A549 (cell line): ENCODE data around the gene SLC66A2. TPM values are rescaled to one million over a fixed set of nuclear protein-coding genes. Genes with fewer than 3 reads are reported as not detected.

Experiments used
- ATAC-seq, 2 experiments: fragments of 200-7000 bp in 1 of 2; fragments of >200 bp in 1 of 2; cut with Nextera tagmentation in 1 of 2; cut with Tn5 transposase in 1 of 2; 3 replicates each; pipeline versions ENCODE4 v1.8.0 to v1.9.1; 2018 to 2020; ENCODE audit warnings: mild to moderate bottlenecking in 1 of 2, moderate library complexity in 1 of 2
- CTCF ChIA-PET: fragments of 300-600 bp; sonication (Branson Sonifier 250); formaldehyde crosslinking; extraction: SDS; loops from one replicate; lab custom pipeline; 2021; ENCODE audit warnings: antibody characterized with exemption, inconsistent platforms; lab: Yijun Ruan, JAX
- POLR2A ChIA-PET: fragments of 350-600 bp; formaldehyde crosslinking; extraction: SDS; loops from one replicate; lab custom pipeline; 2021; ENCODE audit warnings: antibody characterized with exemption, inconsistent platforms; lab: Yijun Ruan, JAX
- DNase-seq, 2 experiments: peaks; one replicate each; pipeline versions ENCODE4 v3.0.0 to v3.0.0-alpha.2; 2011 to 2016; ENCODE audit warnings: low read depth in 1 of 2, low spot score in 1 of 2
- FAIRE-seq: peaks from 2 replicates; lab custom pipeline; 2011; peaks lifted over from hg19 to GRCh38; lab: Jason Lieb, UNC
- H3K27ac ChIP-seq, 2 experiments: fragments of >200 bp; sonication (Bioruptor Twin); formaldehyde crosslinking; 3 replicates each; pipeline ENCODE4 v1.5.1; 2016 to 2017
- H3K4me1 ChIP-seq: fragments of >200 bp; sonication (Bioruptor Twin); formaldehyde crosslinking; 3 replicates; pipeline ENCODE4 v1.6.1; 2016
- H3K4me2 ChIP-seq: fragments of >200 bp; sonication (Bioruptor Twin); formaldehyde crosslinking; 3 replicates; pipeline ENCODE4 v1.6.1; 2016
- H3K4me3 ChIP-seq: fragments of >200 bp; sonication (Bioruptor Twin); formaldehyde crosslinking; 3 replicates; pipeline ENCODE4 v1.5.1; 2016
- H3K9me3 ChIP-seq: fragments of >200 bp; sonication (Bioruptor Twin); formaldehyde crosslinking; 3 replicates; pipeline ENCODE4 v1.6.1; 2016
- CBX2 ChIP-seq: fragments of 200-600 bp; sonication (generic); IDR thresholded peaks from 2 replicates; pipeline ENCODE4 v1.6.1; 2016; ENCODE audit warnings: low read depth, mild to moderate bottlenecking, borderline replicate concordance
- CEBPB ChIP-seq, 2 experiments: fragments of >200 bp in 1 of 2; sonication (Bioruptor Twin) in 1 of 2; formaldehyde crosslinking in 1 of 2; IDR thresholded peaks; 2 replicates each; pipeline ENCODE4 v1.6.1; 2012 to 2016
- CHD4 ChIP-seq: fragments of 200-600 bp; sonication (generic); IDR thresholded peaks from 2 replicates; pipeline ENCODE4 v1.6.1; 2016; ENCODE audit warnings: antibody characterized with exemption, mild to moderate bottlenecking, borderline replicate concordance
- EHMT2 ChIP-seq: fragments of 200-600 bp; sonication (generic); IDR thresholded peaks from 2 replicates; pipeline ENCODE4 v1.6.1; 2016; ENCODE audit warnings: antibody characterized with exemption, low read depth, mild to moderate bottlenecking, moderate library complexity
- EP300 ChIP-seq, 2 experiments: fragments of >200 bp; sonication (Bioruptor Twin); formaldehyde crosslinking; IDR thresholded peaks; 2 replicates in 1 of 2; 3 replicates in 1 of 2; pipeline ENCODE4 v1.6.1; 2016 to 2017
- FOSB ChIP-seq: fragments of 250-450 bp; sonication (Bioruptor Pico); IDR thresholded peaks from 2 replicates; pipeline ENCODE4 v1.5.0; 2020; ENCODE audit warnings: mild to moderate bottlenecking, moderate library complexity
- HEYL ChIP-seq: fragments of 250-450 bp; sonication (Bioruptor Pico); IDR thresholded peaks from 2 replicates; pipeline ENCODE4 v1.8.0; 2021; ENCODE audit warnings: mild to moderate bottlenecking, moderate library complexity
- JUN ChIP-seq, 2 experiments: fragments of >200 bp; sonication (Bioruptor Twin); formaldehyde crosslinking; IDR thresholded peaks; 2 replicates in 1 of 2; 3 replicates in 1 of 2; pipeline ENCODE4 v1.6.1; 2016 to 2017
- JUNB ChIP-seq: fragments of >200 bp; sonication (Bioruptor Twin); formaldehyde crosslinking; IDR thresholded peaks from 2 replicates; pipeline ENCODE4 v1.6.1; 2016
- MAZ ChIP-seq: fragments of 150-350 bp; IDR thresholded peaks from 2 replicates; pipeline ENCODE4 v1.6.1; 2014; ENCODE audit warnings: antibody characterized with exemption, low read depth, low read length, borderline replicate concordance
- NR3C1 ChIP-seq: fragments of >200 bp; sonication (Bioruptor Twin); formaldehyde crosslinking; IDR thresholded peaks from 3 replicates; pipeline ENCODE4 v1.6.1; 2017
- RAD21 ChIP-seq, 2 experiments: fragments of >200 bp in 1 of 2; sonication (Bioruptor Twin) in 1 of 2; formaldehyde crosslinking in 1 of 2; IDR thresholded peaks in 1 of 2; conservative IDR thresholded peaks in 1 of 2; 2 replicates in 1 of 2; 3 replicates in 1 of 2; pipeline ENCODE4 v1.6.1; 2012 to 2018; ENCODE audit warnings: inconsistent platforms in 1 of 2
- RFX5 ChIP-seq: fragments of 450-650 bp; IDR thresholded peaks from 2 replicates; pipeline ENCODE4 v1.7.1; 2014; ENCODE audit warnings: antibody characterized with exemption, mild to moderate bottlenecking, moderate library complexity
- SMC3 ChIP-seq: fragments of >200 bp; sonication (Bioruptor Twin); formaldehyde crosslinking; IDR thresholded peaks from 3 replicates; pipeline ENCODE4 v1.6.1; 2018; ENCODE audit warnings: inconsistent platforms
- WGBS: methylation state at CpG from one replicate; pipeline ENCODE4 v1.1.6; 2017; ENCODE audit errors: missing lambda C conversion rate; 5-methylcytosine and 5-hydroxymethylcytosine counted together
- polyA plus RNA-seq, 4 experiments: library from polyadenylated mRNA; depleted of rRNA in 3 of 4; stranded (reverse); fragments of >200 nt; fragmentation: RNase III in 1 of 4; extraction: RNeasy Plus Mini Kit Qiagen cat#74134 plus additional on column Dnase treatment in 1 of 4; gene quantifications; 2 replicates in 3 of 4; 3 replicates in 1 of 4; pipeline ENCODE4 v1.2.3, GENCODE V29; 2011 to 2017
- TF ChIP-seq, protein P1 (sequence below): IDR thresholded peaks from 2 replicates; pipeline ENCODE4 v1.6.1; 2012
- TF ChIP-seq, protein P2 (sequence below): fragments of 250-450 bp; sonication (Bioruptor Pico); IDR thresholded peaks from 2 replicates; pipeline ENCODE4 v1.5.0; 2020; ENCODE audit warnings: low read depth, mild to moderate bottlenecking, moderate library complexity
- TF ChIP-seq, protein P3 (sequence below): IDR thresholded peaks from 2 replicates; pipeline ENCODE4 v1.6.1; 2012
- TF ChIP-seq, protein P4 (sequence below): fragments of >200 bp; sonication (Bioruptor Twin); formaldehyde crosslinking; IDR thresholded peaks from 3 replicates; pipeline ENCODE4 v1.6.1; 2016
- TF ChIP-seq, protein P5 (sequence below): fragments of 200-600 bp; sonication (generic); IDR thresholded peaks from 2 replicates; pipeline ENCODE4 v1.6.1; 2016; ENCODE audit warnings: antibody characterized with exemption, mild to moderate bottlenecking, moderate library complexity
- TF ChIP-seq, protein P6 (sequence below): fragments of 450-650 bp; IDR thresholded peaks from 2 replicates; pipeline ENCODE4 v1.6.1; 2014; ENCODE audit warnings: antibody characterized with exemption

SLC66A2 gene
- polyA plus RNA-seq, 2 of the 4 experiments (the other 2 are of a cell fraction), result 4.8 to 11.5 TPM

DNA sequence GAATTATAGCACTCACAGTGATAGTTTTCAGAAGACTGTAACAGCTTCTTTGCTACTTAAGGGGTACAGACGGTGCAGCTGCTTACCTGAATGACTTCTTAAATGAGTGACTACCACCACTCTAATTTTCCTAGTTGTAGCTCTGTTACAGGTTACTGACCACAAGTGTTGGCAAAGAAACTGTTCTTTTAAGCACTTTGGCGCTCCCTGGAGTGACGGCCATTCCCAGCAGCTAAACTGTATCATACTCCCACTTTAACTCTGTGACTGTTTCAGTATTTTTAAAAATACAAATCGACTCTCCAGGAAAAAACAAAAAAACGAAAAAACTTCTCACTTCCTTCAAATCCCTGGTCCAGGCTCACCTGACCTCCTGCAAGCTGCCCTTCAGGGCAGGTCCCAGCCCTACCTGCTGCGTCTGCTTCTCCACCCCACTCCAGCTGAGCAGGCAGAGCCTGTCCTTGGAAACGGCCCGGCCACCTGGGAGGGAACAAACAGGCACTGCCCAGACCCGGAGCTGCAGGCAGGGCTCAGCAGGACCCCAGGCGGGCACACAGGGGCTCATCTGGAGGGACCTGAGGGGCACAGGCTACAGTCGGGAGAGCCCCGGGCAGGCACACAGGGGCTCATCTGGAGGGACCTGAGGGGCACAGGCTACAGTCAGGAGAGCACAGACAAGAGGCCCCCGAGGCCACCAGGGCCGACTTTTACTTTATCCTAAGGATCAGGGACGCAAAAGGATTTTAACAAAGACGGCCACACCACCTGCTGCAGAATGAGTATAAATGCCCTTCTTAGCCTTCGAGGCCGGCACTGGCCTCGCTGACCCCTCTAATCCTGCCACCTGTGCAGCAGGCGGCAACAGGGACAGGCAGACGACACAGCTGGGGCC is 24.5 kb downstream of the SLC66A2 start:
- 89% methylated on average over 15 of the region's 21 CpGs for WGBS
- ChIA-PET CTCF (interaction anchor here (0.6 to 1.0 kb wide), 2 partner anchors 55 to 244 kb away, joined by 3 read pairs; no protein-coding TSS in a partner anchor), POLR2A (no interaction called here)
- FAIRE-seq (no peak), DNase-seq (no peak), ATAC-seq (no peak)
- Histone ChIP-seq H3K4me1 (no peaks in the 10 kb centered on the region), H3K4me2 (no peak overlapping the region), H3K9me3 (peaks cover 28% of the 10 kb centered on the region), H3K4me3 (no peak overlapping the region), H3K27ac (no peak overlapping the region)
- TF ChIP-seq, protein P1, sequence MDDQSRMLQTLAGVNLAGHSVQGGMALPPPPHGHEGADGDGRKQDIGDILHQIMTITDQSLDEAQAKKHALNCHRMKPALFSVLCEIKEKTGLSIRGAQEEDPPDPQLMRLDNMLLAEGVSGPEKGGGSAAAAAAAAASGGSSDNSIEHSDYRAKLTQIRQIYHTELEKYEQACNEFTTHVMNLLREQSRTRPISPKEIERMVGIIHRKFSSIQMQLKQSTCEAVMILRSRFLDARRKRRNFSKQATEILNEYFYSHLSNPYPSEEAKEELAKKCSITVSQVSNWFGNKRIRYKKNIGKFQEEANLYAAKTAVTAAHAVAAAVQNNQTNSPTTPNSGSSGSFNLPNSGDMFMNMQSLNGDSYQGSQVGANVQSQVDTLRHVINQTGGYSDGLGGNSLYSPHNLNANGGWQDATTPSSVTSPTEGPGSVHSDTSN, result no peak
- TF ChIP-seq, protein P2, sequence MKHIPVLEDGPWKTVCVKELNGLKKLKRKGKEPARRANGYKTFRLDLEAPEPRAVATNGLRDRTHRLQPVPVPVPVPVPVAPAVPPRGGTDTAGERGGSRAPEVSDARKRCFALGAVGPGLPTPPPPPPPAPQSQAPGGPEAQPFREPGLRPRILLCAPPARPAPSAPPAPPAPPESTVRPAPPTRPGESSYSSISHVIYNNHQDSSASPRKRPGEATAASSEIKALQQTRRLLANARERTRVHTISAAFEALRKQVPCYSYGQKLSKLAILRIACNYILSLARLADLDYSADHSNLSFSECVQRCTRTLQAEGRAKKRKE (CRISPR knock-in tag), result no peak
- TF ChIP-seq CBX2, result no peak
- no peak for TF ChIP-seq CEBPB (IDR thresholded peaks at IDR 0.05)
- no peak for TF ChIP-seq RAD21 (conservative IDR thresholded peaks at IDR 0.05 in 1 of 2, IDR thresholded peaks at IDR 0.05 in 1 of 2)
- TF ChIP-seq, protein P3, sequence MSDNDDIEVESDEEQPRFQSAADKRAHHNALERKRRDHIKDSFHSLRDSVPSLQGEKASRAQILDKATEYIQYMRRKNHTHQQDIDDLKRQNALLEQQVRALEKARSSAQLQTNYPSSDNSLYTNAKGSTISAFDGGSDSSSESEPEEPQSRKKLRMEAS, result no peak
- TF ChIP-seq, protein P4, sequence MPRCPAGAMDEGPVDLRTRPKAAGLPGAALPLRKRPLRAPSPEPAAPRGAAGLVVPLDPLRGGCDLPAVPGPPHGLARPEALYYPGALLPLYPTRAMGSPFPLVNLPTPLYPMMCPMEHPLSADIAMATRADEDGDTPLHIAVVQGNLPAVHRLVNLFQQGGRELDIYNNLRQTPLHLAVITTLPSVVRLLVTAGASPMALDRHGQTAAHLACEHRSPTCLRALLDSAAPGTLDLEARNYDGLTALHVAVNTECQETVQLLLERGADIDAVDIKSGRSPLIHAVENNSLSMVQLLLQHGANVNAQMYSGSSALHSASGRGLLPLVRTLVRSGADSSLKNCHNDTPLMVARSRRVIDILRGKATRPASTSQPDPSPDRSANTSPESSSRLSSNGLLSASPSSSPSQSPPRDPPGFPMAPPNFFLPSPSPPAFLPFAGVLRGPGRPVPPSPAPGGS, result no peak
- no peak for TF ChIP-seq RFX5
- TF ChIP-seq, protein P5, sequence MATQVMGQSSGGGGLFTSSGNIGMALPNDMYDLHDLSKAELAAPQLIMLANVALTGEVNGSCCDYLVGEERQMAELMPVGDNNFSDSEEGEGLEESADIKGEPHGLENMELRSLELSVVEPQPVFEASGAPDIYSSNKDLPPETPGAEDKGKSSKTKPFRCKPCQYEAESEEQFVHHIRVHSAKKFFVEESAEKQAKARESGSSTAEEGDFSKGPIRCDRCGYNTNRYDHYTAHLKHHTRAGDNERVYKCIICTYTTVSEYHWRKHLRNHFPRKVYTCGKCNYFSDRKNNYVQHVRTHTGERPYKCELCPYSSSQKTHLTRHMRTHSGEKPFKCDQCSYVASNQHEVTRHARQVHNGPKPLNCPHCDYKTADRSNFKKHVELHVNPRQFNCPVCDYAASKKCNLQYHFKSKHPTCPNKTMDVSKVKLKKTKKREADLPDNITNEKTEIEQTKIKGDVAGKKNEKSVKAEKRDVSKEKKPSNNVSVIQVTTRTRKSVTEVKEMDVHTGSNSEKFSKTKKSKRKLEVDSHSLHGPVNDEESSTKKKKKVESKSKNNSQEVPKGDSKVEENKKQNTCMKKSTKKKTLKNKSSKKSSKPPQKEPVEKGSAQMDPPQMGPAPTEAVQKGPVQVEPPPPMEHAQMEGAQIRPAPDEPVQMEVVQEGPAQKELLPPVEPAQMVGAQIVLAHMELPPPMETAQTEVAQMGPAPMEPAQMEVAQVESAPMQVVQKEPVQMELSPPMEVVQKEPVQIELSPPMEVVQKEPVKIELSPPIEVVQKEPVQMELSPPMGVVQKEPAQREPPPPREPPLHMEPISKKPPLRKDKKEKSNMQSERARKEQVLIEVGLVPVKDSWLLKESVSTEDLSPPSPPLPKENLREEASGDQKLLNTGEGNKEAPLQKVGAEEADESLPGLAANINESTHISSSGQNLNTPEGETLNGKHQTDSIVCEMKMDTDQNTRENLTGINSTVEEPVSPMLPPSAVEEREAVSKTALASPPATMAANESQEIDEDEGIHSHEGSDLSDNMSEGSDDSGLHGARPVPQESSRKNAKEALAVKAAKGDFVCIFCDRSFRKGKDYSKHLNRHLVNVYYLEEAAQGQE, result no peak
- TF ChIP-seq HEYL (CRISPR knock-in tag), result no peak
- no peak for TF ChIP-seq FOSB (CRISPR knock-in tag)
- no peak for TF ChIP-seq EHMT2
- no peak for TF ChIP-seq SMC3

DNA sequence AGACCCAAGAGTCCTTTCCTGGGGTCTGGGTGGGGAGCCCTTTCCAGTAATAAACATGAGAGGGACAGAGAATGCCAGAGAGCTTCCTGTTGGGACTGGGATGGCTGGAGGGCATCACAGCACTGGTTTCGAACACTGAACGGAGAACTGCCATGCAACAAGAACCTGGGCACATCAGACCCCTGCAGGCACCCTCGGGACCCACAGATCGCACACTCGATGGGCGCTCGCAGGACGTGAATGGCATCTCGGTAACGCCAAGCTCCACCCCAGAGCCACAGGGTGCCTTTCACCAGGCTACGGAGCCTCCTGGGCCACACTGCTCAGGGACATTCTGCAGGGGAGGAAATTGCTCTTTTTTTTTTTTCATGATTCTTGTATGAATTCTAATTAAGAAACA is 25.1 kb downstream of the SLC66A2 start:
- Histone ChIP-seq H3K4me3 (no peak overlapping the region), H3K27ac (no peak overlapping the region), H3K4me2 (no peak overlapping the region), H3K4me1 (no peaks in the 10 kb centered on the region), H3K9me3 (peaks cover 25% of the 10 kb centered on the region)
- ATAC-seq (no peak), FAIRE-seq (no peak), DNase-seq (no peak)
- TF ChIP-seq EP300 (IDR thresholded peaks at IDR 0.05) (no peak), MAZ (no peak), RFX5 (no peak), JUN (IDR thresholded peaks at IDR 0.05) (no peak), NR3C1 (no peak), JUNB (no peak), CHD4 (no peak)
- TF ChIP-seq, protein P6, sequence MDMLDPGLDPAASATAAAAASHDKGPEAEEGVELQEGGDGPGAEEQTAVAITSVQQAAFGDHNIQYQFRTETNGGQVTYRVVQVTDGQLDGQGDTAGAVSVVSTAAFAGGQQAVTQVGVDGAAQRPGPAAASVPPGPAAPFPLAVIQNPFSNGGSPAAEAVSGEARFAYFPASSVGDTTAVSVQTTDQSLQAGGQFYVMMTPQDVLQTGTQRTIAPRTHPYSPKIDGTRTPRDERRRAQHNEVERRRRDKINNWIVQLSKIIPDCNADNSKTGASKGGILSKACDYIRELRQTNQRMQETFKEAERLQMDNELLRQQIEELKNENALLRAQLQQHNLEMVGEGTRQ, result no peak
- TF ChIP-seq, protein P3, result no peak
- TF ChIP-seq, protein P2 (CRISPR knock-in tag), result no peak
- ChIA-PET CTCF (interaction anchor here (0.6 to 1.0 kb wide), 2 partner anchors 54 to 244 kb away, joined by 3 read pairs; no protein-coding TSS in a partner anchor), POLR2A (no interaction called here)
- WGBS, result 94% methylated on average over 11 of the region's 11 CpGs
